NCI-H2029 (cell line): ENCODE results near the gene COL9A2.
A peak's percentile ranks its signal among the peaks of the same experiment; 100 is the strongest.

ENCODE experiments used
- DNase-seq: peaks from one replicate; lab custom pipeline; 2025; lab: John Stamatoyannopoulos, UW

Gene COL9A2

DNA sequence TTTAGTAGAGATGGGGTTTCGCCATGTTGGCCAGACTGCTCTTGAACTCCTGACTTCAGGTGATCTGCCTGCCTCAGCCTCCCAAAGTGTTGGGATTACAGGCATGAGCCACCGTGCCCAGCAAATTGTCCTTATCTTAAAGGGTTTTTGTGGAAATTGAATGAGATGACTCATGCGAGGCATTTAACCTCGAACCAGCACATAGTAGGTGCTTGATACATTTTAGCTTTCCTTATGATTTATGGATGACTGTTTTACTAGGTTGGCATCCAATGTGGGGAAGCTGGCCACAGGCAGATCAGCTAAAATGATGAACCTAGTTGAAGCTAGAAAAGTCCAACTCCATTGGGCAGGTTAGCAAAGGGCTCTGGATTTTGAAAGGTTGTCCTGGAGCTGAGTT, 1.4 kb upstream of the COL9A2 start:
- no peak for DNase-seq

DNA sequence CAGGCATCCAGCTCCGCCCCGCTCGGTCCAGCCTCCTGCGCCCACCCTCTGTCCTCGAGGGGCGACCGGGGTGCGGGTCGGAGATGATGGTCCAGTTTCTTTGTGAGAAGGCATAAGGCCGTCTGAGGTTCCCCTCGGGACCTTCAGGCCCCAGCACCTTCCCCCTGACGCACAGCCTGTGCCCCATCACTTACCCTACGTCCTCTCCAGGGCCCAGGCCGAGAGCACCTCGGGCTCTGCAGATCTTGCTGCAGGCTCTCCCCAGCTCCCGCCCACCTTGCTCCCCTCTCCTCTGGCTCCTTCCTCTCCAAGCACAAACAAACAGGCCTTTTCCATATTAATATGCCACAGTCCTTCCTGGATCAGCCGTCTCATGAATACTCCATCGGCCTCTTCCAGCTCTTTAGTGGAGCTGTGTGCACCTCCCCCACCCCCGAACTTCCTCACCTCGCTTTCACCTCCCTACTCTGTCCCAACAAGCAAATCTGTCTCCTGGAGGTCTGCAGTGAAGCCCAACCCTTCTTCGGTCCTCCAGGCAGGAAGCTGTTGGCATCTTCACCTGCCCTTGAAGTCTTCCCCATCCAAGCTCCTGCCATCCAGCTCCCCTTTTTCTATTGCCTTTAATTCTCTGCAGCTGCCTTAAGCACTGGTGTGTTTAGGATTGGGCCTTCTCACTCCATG, 448 bp upstream of the COL9A2 start:
- DNase-seq = no peak

DNA sequence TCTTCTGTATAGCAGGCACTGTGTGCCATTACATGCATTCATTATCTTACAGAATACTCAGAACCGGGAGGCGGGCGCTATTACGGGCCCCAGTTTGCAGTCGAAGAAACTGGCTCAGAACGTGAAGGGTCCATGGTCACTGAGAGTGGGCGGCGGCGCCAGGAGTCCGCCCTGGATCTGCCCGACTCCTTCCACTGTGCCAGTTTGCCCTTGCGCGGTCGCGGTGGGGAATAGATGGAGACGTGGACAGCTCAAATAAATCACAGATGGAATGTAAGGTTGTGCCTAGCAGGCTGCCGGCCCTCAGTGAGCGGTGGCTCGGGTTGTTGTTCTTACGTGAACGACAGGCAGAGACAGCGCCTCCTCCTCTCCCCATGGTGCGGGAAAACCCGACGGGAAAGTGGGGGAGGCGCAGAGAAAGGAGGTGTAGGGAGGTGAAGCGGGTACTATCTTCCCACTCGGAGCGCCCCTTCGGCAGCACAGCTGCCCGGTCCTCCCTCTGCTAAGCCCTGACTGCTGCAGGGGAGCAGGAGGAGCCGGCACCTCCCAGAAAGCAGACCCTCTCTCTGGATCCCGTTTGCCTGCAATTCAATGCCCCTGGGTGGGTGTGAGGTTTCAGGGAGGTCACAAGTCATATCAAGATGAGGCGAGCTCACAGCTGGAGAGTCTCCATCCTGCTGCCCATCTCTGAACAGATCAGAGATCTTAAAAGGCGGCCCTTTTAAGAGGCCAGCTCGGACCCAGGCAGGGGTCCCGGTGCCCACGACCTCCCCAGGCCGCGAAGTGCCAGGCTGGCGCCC, 1.1 kb downstream of the COL9A2 start:
- peak; percentile 65 for DNase-seq

DNA sequence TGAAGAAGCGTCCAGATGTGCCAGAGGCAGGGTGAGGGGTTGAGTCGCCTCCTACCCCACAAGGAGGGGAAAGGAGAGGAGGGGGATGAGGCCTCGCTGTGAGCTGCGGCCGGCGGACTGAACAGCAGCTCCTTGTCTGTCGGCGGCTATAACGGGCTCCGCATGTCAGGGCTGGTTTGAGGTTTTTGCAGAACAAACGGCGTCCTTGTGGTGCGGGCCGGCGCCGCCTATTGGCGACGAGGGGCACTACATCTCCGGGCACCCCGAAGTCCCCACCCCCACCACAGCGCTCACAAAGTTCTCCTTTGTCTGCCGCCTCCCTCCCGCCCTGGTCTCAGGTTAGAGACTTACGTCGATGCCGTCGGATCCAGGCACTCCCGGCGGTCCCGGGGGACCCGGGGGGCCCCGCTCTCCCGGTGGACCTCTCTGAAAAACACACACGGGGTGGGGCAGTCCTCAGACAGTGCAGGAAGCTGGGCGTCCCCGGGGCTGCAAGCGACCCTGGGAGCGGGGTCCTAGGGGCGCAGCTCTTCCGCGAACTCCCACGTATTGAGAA, 1.8 kb downstream of the COL9A2 start:
- peak; percentile 98 for DNase-seq

DNA sequence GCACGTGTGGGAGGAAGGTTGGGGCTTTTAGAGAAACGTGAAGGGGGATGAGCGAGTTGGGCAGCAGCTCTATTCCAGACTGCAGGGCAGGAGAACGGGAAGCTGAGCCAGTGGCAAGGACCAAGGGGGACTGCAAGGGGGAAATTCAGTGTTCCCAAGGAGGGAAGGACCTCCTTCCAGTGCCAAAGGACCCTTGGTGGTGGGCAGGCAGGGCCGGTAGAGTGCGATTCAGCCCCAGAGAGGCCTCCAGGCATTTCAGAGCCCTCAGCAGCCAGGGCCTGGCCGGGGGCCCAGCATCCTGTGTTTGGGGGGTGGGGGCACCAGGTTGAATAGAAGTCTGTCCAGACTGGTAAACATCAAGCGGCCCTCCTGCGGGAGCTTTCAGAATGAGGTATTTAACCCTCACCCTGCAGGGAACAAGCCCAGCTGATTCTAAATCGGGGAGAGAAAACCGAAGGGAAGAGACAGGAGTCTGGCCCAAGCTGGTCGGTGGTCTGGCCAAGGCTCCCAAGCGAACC, 2.3 kb downstream of the COL9A2 start:
- no peak for DNase-seq

DNA sequence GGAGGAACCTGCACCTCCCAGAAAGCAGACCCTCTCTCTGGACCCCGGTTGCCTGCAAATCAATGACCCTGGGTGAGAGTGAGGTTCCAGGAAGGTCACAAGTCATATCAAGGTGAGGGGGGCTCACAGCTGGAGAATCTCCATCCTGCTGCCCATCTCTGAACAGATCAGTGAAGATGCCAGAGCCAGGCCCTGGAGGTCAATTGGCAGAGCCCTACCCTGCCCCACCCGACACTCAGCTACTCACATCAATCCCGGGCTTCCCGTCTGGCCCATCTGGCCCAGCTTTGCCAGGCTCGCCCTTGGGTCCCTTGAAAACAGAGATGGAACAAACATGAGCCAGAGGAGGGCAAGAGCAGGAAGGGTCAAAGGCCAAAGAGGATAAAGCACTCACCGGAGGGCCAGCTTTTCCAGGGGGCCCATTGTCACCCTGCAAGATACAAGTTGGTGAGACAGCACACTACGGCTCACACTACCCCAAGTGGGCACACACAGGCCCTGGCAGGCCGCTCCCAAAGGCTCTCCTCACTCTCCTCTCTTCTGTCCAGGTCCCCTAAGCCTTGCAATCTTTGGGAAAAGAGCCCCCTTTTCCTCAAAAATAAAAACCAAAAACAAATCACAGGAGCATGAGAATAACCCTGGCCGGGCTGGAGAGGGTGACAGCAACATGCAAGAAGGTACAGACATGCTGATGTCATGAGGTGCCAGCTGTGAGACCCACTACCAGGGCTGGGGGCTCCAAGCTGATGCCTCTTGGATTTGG, 2.9 kb downstream of the COL9A2 start:
- no peak for DNase-seq

DNA sequence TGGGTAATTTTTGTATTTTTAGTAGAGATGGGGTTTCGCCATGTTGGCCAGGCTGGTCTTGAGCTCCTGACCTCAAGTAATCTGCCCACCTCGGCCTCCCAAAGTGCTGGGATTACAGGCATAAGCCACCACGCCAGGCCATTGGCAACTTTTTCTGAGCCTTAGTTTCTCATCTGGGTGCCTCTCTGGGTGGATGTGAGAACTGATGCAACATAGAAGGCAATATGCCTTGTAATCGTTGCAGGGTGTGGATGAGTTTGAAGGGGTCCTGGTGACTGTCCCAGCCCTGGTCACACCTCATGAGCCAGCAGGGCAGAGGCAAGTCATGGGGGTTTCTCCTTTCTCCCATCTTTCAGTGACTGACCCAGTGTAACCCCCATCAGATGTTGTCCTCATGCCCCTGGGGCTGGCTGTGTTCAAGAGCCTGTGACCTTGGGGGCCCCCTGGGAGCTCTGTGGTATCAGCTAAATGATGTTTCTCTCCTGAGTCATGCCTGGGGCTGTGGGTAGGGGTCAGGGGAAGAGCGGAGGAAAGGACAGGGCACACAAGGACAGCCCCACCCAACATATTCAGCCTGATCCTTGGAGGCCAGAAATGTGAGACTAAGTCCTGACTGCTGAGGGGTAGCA, 3.6 kb downstream of the COL9A2 start:
- no peak for DNase-seq

DNA sequence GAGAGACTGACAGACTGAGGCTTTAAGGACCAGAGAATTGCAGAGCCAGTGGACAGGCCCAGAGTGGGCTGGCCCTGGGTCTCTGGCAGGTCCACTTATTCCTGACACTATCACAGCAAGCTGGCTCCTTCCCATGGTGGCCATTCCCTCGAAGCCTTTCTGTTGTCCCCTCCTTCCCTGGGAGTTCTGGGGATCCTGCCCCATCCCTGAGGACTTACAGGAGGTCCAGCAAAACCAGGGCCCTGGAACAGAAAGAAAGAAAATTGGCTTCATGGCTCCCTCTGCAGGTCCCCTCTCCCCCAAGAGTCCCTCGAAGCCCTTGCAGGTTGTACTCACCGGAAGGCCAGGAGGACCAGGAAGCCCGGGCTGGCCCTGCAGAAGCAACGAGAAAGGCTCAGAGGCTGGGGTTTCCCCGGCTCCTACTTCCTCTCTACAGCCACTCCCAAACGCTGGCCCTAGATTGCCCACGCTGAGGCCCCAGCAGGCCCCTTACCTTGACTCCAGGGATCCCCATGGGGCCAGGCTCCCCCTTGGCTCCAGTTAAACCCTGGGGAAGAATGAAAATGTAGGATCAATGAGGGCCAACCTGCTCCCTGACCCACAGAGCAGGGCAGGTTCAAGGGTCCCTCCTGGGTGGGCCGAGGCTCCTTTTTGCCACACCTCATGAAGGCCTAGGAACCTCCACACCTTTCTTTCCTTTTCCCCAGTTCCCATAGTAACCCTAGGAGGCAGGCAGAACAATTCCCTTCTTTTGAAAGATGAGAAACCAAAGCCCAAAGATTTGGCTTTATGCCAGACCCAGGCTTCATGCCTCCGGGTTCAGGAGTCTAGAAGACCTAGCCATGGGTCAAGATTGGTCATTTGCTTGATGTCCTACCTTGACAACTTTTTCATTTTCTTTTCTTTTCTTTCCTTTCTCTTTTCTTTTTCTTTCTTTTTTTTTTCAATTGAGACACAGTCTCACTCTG, 4.6 kb downstream of the COL9A2 start:
- DNase-seq = peak; percentile 77

DNA sequence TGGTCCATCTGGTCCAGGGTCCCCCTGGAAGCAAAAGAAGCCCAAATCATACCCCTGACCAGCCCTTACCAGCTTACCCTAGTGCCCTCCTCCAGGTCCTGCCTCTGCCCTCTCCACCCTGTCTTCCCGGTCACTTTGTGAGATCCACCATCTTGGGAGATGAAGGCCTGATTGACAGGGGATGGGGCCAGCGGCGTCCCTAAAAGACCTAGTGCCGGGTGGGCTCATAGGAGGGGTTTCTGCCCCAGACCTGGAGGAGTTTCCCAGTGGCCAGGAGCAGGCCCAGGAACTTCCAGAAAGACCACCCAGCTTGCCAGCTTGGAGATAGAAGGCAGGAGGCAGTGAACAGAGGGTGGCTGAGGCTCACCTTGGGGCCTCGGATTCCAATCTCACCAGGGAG, 5.4 kb downstream of the COL9A2 start:
- DNase-seq = no peak

DNA sequence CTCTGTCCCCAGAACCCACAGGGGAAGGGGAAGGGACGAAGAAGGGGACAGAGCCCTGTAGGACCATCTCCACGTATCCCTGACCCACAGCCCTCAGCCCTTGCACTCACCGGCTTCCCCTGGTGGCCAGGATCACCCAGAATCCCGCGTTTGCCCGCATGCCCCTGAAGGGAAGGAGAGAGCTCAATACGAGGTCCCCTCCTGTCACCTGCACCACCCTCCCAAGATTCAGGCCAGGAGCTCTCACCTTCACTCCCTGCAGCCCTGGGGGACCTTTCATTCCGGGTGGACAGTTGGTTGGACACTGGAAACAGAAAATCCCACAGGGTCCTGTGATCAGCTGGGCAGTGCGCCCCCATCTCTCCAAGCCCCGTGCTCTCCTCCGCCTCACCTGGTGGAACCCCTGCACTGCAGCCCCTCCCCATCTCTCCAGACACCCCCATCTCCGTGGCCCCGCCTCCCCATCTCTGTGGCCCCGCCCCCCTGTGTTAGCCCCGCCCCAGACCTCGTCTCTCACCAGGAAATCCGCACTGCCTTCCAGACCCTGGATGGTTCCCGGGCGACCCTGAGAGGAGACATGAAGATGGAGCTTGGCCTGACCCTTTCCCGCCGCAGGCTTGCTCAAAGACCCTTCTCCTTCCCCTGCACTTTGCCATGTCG, 6.0 kb downstream of the COL9A2 start:
- no peak for DNase-seq

DNA sequence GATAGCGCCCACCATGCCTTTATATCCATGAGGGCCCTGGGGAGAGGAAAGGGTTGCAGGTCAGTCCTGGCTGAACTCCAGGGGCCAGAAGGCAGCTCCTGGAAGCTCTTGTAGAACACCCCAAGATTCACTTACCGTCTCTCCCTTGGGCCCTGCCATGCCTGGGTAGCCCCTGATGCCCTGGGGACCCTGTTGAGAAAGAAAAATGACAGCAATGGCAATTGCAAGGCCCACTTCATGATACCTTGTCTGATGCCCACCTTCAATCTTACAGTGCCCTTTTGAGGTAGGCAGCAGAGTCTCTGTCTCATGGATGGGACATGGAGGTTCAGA, 7.0 kb downstream of the COL9A2 start:
- no peak for DNase-seq

DNA sequence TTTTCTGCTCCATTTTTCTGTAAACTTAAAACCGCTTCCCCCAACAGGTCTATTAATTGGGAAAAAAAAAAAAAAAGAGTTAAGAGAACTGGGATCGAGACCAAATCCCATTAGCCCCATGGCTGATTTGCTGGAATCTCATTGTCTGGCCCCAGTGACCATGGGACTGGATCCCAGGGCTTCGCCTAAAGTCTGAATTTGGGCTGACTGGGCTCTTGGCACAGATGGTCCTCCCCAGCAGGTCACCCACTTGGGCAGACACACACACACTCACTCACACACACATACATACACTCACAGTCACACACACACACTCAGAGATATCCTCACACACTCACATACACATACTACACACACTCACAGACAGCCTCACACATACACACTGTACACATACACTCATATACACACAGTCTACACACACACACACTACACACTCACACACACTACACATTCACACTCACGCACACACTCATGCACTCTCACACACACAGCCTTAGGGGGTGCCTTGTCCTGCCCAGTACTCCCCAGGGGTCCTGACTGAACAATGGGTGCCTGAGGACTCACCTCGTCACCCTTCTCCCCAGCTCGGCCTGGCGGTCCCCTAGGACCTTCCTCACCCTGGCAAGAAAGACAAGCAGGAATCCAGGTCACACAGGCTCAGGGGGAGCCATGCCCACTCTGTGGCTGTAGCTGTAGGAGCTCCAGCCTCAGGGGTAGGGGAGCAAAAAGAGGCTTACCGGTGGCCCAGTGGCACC, 7.5 kb downstream of the COL9A2 start:
- DNase-seq = no peak

DNA sequence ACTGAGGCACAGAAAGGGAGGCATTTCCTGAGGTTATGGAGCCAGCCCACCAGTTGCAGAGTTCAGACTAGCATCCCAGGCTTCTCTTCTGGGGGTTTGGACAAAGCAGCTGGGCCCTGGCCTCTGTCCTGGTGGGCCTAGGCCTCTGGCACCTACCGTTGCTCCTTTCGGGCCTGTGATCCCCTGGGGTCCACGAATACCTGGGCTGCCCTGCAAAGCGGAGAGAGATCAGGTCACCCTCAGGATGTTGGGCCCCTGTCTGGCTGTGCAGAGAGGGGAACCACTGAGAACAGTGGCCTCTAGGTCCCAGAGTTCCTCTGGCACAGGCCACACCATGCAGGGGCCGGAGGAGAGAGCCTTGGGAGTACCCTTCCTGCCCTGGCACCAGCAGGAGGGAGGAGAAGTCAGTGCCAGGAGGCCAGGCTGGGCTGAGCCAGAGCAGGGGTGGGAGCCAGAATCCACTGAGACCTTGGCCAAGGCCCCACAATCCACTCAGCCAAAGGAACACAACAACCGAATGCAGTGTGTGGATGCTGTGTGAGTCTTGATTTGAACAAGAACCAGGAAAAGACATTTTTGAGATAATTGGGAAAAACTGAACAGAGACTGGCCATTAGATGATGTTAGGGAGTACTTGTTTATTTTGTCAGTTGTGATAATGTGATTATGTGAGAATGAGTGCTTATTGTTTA, 8.9 kb downstream of the COL9A2 start:
- no peak for DNase-seq

DNA sequence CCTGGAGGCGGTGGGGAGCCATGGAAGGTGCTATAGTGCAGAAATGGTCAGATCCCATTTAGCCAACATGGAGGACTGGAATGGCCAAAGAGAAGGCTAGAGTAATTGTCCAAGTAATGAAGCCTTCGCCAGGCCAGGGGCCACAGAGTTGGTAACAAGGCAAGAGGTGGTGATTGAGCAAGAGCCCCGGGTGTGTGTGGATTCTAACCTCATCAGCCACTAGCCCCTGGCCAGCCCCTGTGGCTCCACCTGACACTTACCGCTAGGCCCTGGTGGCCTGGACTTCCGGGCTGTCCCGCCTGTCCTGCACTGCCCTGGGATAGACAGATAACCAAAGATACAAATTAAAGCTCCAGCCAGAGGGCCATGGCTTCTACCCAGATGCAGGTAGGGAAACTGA, 9.9 kb downstream of the COL9A2 start:
- no peak for DNase-seq

DNA sequence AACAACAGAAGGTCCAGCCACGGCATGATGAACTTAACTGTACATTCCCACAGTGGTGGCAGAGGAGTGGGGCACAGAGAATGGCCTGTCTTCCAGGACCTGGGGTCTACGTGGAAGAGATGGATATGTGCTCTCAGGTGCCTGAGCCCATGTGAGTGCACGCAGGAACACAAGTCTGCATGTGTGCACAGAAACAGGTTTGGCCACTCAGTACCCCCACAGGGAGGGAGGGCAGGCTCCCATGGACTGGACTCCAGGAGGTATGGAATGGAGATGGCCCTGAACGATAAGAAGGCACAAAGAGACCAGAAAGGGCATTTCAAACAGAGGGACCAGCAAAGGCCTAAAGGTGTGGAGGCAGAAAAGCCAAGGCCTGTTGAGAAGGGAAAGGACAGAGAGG, 10.8 kb downstream of the COL9A2 start:
- no peak for DNase-seq

DNA sequence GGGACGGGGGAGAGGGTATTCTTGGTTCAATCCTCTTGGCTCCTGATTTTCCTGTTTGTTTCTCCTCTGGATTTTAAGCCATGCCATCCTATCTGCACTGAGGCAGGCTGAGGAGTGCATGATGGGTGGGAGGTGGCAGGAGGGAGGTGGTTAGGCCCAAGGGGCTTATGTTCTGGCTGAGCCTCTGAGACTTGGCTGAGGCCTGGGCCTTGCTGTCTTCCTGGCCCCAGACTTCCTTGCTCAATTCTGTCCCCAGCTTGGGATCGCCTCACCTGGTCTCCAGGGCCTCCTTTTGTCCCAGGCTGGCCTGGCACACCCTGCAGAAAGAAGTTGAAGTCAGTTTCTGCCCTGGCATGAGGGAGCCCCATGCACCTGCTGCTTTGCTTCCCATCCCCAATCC, 11.2 kb downstream of the COL9A2 start:
- DNase-seq = no peak

DNA sequence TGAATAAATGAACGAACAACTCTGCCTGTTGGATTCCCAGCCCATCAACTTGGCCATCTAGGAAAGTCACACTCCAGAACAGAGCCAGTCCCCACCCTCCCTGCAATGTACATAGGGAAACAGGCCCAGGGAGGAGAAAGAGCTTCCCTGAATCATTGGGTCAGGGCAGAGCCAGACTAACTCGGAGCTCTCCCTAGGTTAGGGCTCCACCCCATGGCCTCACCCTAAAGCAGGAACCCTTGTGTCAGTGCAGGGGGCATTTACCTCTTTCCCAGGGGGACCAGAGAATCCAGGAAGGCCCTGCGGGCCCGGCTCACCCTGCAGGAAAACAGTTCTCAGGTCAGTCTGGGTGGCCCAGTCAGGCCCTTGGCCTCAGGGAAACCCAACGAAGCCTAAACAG, 11.6 kb downstream of the COL9A2 start:
- no peak for DNase-seq

DNA sequence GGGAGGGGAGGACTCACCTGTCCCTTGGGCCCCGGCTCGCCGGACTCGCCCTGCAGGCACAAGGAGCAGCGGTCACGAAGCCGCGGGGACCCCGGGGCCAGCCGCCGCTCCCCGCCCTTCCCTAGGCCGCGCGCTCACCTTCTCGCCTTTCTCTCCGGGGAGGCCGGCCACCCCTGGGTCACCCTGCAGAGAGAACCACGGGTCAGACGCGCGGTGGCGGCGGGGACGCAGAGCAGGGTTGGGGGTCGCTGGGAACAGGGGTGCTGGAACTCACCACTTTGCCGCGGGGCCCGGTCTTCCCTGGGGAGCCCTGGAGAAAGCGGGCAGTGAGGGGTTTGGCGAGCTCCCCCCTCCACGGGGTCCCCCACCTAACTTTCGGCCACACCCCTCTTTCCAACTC, 13.3 kb downstream of the COL9A2 start:
- DNase-seq = no peak
